HEK293T (cell line): ENCODE data around the gene DMRTB1.

Source experiments
- ELF4 ChIP-seq: fragments of 450-650 bp; IDR thresholded peaks from 2 replicates; pipeline ENCODE4 v1.6.1; 2017; ENCODE audit warnings: antibody characterized with exemption
- FOXA1 ChIP-seq: fragments of 450-650 bp; IDR thresholded peaks from 2 replicates; pipeline ENCODE4 v1.6.1; 2016; ENCODE audit warnings: mild to moderate bottlenecking
- FOXM1 ChIP-seq: fragments of 450-650 bp; IDR thresholded peaks from 2 replicates; pipeline ENCODE4 v1.6.1; 2017; ENCODE audit warnings: mild to moderate bottlenecking, borderline replicate concordance
- SP1 ChIP-seq: fragments of 450-650 bp; IDR thresholded peaks from 2 replicates; pipeline ENCODE4 v1.6.1; 2017
- TARDBP ChIP-seq: fragments of 450-650 bp; IDR thresholded peaks from 2 replicates; pipeline ENCODE4 v1.6.1; 2016

- TF ChIP-seq TARDBP (no peak), FOXA1 (no peak), SP1 (no peak), ELF4 (no peak), FOXM1 (no peak)
Observed at GRCh38 chr1:53431244-53431643, 28.0 kb upstream of the DMRTB1 start.
